ENCODE data around the gene EFHC1.

- TF ChIP-seq POLR2AphosphoS5 (IDR thresholded peaks at IDR 0.05; ENCODE audit: low read depth, low read length) (no peak), TAF1 (IDR thresholded peaks at IDR 0.05; ENCODE audit: borderline replicate concordance, insufficient read depth, low read length) (no peak), SIN3A (IDR thresholded peaks at IDR 0.05; ENCODE audit: borderline replicate concordance, insufficient read depth, low read length) (no peak), FOXP2 (optimal IDR thresholded peaks at IDR 0.05; ENCODE audit: borderline replicate concordance, extremely low read depth, extremely low read length, insufficient read depth) (no peak)
- TF ChIP-seq, protein P1, sequence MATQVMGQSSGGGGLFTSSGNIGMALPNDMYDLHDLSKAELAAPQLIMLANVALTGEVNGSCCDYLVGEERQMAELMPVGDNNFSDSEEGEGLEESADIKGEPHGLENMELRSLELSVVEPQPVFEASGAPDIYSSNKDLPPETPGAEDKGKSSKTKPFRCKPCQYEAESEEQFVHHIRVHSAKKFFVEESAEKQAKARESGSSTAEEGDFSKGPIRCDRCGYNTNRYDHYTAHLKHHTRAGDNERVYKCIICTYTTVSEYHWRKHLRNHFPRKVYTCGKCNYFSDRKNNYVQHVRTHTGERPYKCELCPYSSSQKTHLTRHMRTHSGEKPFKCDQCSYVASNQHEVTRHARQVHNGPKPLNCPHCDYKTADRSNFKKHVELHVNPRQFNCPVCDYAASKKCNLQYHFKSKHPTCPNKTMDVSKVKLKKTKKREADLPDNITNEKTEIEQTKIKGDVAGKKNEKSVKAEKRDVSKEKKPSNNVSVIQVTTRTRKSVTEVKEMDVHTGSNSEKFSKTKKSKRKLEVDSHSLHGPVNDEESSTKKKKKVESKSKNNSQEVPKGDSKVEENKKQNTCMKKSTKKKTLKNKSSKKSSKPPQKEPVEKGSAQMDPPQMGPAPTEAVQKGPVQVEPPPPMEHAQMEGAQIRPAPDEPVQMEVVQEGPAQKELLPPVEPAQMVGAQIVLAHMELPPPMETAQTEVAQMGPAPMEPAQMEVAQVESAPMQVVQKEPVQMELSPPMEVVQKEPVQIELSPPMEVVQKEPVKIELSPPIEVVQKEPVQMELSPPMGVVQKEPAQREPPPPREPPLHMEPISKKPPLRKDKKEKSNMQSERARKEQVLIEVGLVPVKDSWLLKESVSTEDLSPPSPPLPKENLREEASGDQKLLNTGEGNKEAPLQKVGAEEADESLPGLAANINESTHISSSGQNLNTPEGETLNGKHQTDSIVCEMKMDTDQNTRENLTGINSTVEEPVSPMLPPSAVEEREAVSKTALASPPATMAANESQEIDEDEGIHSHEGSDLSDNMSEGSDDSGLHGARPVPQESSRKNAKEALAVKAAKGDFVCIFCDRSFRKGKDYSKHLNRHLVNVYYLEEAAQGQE (IDR thresholded peaks at IDR 0.05; ENCODE audit: insufficient read depth in 1 of 2, low read depth in 2 of 2, low read length in 2 of 2) = no peak
Measured at GRCh38 chr6:52554684-52555280, 134.6 kb downstream of the EFHC1 start.
